ENCODE data around the gene FHIT.

DNA sequence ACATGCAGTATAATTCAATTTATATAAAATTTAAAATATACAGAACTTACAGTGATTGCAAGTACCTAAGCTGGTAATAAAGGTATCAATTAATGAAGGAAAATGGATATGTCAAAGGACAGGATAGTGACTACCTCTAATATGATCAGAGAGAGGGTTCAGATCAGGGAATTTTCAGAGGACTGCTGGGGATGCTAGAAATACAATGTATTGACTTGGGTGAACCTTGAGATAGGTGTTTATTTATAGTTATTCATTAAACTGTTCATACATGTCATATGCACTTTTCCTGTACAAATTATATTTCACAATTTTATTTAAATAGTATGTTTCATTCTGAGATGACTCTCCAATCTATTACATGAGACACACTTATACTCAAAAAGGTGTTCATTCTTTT, 554.1 kb downstream of the FHIT start:
- TF ChIP-seq, protein P1, sequence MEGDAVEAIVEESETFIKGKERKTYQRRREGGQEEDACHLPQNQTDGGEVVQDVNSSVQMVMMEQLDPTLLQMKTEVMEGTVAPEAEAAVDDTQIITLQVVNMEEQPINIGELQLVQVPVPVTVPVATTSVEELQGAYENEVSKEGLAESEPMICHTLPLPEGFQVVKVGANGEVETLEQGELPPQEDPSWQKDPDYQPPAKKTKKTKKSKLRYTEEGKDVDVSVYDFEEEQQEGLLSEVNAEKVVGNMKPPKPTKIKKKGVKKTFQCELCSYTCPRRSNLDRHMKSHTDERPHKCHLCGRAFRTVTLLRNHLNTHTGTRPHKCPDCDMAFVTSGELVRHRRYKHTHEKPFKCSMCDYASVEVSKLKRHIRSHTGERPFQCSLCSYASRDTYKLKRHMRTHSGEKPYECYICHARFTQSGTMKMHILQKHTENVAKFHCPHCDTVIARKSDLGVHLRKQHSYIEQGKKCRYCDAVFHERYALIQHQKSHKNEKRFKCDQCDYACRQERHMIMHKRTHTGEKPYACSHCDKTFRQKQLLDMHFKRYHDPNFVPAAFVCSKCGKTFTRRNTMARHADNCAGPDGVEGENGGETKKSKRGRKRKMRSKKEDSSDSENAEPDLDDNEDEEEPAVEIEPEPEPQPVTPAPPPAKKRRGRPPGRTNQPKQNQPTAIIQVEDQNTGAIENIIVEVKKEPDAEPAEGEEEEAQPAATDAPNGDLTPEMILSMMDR (IDR thresholded peaks at IDR 0.05; ENCODE audit: low read depth, low read length) = no peak
- no peak for TF ChIP-seq EZH2phosphoT487 (IDR thresholded peaks at IDR 0.05; ENCODE audit: low read depth)
